ENCODE measurements around the gene CERS6. TPM values are rescaled to one million over a fixed set of nuclear protein-coding genes. Genes with fewer than 3 reads are reported as not detected.

Gene CERS6
- total RNA-seq, 1 donor from 2014 or later = 14.7 TPM

DNA sequence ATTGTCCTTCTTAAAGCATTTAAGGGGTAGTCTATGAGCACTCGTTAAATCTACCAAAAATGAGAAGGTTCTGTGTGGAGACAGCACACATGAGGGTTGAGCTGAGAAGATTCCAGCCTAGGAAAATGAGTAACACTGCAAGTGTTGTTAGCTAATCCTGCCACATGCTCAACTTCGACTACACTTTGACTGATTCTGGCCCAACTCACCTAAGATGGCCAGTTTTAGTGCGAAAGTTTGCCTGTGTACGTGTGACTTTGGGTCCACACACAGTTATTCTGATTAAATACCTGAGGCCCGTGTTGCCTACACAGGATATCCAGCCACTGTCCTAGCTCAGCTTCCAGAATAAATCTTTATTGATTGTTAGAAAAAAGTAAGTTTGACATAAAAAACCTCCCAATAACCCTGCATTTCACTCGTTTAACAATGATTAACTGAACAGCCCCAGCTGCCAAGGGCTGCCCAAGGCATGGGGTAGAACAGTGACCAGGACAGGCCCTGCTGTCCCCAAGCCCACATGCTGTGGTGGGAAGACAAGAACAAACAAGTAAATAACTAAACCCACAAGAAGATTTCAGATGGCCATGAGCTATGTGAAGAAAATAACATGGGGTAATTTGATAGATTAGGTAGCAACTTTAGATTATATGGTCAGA is 14.7 kb upstream of the CERS6 start:
- DNase-seq (ENCODE audit: low spot score) = no peak

DNA sequence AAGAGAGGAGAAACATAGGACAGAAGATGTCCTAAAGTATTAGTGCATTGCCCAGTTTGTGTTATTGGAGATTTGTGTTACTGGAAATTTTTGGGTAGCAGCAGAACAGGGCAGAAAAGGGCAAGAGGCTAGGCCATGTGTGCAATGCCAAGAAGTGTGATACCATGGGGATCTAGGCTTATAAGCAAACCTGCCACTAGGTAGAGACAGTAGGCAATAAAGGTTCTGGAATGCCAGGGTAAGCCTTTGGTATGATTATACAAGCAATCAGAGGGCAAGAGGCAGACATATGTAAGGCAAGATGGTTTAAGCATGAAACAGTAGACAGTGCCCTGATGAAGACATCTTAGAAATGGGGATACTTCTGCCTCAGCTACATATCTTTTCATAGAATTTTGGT is 12.3 kb upstream of the CERS6 start:
- no peak for DNase-seq (ENCODE audit: low spot score)

DNA sequence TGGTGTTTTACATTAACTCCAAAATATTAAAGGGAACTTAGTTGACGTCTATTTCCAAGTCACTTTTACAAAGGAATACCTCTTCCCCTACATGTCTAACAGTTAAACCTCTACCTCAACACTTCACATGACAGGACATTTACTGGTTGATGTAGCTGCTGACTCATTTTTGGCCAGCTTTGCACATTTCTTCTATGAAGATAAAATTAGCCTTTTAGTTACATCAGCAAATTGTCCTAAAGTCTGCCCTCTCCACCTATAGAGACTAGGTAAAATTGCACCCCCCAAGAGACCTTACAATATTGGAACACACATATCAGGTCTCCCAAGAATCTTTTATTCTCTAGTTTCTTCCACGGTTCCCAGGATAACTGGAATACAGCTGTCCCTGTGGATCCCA is 10.1 kb upstream of the CERS6 start:
- DNase-seq (ENCODE audit: low spot score) = no peak

DNA sequence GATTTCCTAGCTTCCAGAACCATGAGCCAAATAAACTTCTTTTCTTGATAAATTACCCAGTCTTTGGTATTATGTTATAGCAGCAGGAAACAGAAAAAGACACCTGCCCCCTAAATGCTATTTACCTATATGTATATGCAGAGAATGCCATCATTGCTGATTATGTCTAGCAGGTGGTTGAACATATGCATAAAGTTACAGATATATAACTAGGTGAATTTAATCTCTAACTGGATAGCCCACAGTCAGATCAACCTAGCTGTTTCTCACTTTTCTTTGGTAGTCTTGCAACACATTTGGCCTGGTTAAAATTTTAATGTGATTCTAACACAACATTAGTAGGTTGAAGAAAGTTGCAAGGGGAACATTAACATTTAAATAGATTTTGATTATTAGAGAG is 7.1 kb upstream of the CERS6 start:
- DNase-seq (ENCODE audit: low spot score) = no peak

DNA sequence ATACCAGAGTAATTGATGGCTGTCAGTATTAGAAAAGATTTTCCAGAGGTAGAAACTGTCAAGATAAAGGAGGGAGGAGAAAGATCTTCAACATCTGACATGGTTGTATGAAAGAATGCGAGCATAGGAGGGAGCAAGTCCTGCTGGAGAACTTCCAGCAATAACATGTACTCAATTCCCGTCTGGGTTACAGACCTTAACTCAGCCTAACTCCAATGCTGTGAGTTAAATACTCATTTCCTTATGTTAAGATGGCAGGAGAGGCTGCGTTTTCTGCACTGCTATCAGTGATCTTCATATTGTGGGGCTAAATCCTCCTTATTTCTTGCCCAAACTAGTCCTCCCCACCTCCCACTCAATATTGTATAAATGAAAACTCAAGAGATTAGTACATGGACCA is 6.7 kb upstream of the CERS6 start:
- DNase-seq (ENCODE audit: low spot score) = no peak

DNA sequence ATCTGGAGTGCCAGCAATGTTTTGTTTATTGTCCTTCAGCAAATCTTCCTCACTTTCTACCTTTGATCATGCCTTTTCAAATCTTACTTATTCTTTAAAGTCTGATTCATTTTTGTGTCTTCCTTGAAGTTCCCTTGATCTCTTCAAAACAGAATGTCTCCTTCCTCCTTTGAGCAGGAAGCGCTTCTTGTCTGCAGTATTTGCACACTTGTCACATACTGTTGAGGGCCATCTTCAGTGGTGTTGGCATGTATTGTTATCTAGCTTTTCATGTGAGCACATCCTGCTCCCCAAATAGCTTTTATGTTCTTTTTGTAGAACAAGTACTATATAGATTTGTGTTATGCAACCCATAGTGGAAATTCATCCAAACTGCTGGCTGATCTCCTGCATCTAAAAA is 5.9 kb upstream of the CERS6 start:
- no peak for DNase-seq (ENCODE audit: low spot score)

DNA sequence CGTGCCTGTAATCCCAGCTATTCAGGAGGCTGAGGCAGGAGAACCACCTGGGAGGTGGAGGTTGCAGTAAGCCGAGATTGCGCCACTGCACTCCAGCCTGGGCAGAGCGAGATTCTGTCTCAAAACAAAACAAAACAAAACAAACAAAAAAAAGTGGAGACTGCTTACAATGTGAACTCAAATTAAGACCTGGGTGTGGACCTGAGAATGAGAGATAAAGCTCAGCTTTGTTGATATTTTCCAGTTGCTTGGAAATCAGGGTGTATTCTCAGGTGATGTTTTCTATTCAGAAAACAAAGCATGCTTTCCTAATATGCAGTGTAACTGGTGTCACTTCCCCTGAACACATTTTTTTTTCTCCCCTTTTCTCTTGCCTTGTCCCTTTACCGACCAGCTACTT is 5.3 kb upstream of the CERS6 start:
- no peak for DNase-seq (ENCODE audit: low spot score)

DNA sequence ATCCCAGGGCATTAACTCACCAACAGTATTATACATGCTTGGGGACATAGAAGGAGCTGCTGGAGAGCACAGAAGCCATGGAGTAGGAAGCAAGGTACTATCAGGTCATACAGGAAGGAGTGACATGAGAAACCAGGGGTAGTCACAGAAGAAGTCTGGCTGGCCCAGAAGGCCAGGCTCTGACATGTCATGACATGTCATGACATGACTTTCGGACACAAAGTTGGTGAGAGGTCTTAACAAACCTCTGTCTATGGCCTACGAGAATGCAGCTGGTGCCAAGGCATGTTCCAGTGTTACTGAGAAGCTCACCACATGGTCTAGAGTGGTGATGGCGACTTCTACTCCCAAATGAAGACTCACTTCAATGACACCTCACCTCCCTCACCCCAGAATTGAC is 3.3 kb upstream of the CERS6 start:
- no peak for DNase-seq (ENCODE audit: low spot score)

DNA sequence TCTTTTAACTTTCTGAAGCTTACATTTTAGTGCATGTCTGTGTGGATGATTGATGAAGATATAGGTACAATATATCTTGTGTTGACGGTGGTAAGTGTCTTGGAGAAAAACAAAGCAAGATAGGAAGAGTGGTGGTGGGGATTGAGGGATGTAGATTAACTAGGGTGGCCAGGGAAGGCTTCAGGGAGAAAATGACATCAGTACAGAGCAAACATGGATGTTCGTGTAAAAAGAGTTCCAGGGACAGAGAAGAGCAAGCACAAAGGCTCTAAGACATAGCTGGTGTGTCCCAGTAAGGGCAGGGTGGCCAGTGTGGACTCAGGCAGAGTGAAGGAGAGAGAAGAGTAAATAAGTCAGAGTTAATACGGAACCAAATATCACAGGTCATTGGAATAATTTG is 2.7 kb upstream of the CERS6 start:
- no peak for DNase-seq (ENCODE audit: low spot score)

DNA sequence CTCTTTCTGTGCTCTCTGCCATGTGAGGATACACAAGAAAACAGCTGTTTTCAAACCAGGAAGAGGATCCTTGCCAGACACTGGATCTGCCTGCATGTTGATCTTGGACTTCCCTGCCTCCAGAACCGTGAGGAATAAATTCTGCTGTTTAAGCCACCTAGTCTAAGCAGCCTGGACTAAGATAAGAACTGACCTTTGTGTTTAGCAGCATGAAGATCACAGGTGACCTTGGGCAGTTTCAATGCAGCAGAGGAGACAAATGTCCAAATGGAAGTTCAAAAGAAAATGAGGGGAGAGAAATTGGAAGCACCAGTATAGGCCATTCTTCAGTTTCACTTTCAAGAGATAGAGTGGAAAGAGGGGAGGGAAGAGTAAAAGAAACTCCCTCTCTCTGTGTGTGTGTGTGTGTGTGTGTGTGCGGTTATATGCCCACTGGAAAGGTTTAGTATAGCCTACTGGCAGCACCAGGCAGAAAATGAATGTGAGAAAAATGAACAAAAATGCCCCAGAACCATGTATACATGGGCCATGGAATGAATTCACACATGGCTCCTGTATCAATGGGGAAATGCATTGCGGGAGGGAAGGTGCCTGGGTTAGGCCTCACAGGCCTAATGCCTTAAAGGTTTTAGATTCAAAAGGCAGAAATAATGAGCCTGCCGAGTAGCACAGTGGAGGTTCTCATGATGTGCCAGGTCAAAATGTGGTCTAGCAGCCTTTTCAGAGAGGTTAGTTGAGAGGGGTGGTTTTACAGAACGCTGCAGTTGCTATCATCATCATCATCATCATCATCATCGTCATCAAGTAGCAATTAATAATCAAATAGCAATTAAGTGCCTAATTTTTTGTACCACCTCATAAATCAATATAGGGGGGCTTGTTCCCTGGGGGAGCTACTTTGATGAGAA is 1.1 kb upstream of the CERS6 start:
- no peak for DNase-seq (ENCODE audit: low spot score)

DNA sequence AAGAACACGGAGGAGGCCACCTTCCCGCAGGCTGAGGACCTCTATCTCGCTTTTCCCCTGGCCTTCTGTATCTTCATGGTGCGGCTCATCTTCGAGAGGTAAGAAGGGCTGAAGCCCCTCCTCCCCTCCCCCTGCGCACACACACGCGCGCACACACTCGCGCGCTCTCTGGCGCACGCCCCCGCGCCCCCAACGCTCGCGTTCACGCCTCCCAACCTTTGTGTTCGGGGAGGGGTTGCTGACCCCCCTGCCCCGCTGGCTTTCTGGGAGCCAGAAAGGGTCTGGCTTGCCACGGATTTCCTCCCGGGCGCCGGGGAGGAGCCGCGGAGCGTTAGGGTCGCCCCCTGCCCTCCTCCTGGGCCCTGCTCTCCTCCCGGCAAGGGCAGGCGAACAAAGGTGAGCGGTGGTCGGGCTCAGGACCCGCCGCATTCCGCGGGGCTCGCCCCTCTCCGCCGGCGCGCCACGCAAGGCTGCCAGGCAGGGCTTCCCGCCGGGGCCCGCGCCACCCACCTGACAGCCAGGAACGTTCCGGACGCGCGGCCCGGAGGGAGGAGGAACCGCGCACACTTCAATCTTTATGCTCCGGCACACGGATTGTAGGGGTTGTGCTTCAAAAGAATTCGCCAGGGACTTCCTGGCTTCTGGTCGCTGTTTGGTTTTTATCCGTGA is 583 bp downstream of the CERS6 start:
- DNase-seq (ENCODE audit: low spot score) = peak; percentile 70

DNA sequence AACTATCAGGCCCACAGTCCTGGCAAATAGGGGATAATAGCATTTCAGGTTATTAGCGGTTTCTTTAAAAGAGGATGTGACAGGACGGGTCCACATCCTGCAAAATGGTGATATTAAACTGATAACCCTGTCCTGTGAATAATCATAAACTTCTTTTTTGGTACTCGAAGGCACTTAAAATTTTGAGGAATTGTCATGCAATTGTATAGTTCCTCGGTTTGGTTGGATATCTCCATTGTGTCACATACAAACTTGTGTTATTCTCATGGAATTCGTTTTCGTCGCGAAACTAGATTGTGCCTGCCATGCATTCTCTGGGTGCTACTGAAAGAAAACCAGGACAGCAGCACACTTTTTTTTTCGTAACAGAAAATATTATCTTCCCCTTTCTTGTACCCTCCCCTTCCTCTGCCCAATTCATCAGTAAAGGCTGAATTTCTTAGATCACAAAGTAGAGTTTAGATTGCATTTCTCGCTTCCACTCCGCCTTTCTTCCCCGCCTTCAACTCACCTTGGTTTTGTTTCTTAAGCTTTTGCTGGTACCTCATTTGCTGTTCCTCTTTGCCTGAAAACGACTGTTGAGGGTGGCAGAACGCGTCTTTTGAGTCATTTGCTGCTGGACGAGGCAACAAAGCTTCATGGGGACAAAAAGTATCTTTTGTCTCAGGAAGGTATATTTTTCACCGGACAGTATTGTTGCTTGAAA is 1.3 kb downstream of the CERS6 start:
- DNase-seq (ENCODE audit: low spot score) = peak; percentile 24

DNA sequence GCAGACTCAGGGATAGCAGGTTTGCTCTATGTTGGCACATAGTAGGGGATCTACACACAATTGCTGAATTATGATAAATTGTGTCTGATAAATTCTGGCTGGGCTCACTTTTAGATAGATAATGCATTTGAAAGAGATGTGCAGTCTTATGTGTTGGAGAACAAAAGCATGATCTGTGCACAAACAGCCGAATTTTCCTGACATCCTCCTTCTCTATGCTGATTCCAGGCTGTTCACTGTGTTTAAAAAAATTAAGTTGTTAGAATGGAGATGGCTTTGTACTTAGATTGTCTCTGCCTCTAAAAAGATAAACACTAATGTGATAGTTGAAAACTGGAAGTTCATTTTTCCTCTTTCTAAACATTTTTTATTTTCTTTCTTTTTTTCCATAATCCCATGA is 2.1 kb downstream of the CERS6 start:
- no peak for DNase-seq (ENCODE audit: low spot score)

DNA sequence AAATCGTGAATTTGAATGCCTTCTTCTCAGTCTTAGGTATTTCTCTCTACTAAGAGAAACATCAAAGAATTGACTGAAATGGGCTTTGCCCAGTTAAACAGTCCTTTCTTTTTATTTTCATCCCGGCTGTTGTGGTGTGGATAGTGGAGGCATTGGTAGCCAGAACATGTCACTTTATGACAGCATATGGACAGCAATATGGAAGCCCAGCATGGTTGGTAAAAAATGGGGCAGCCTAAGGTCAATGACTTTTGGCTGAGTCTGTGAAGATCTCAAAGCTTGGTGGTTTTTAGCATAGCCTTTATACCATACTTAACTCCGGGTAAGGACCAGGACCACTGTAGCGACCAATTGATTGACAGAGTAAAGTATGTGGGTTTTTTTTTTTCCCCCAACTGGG is 3.2 kb downstream of the CERS6 start:
- no peak for DNase-seq (ENCODE audit: low spot score)

DNA sequence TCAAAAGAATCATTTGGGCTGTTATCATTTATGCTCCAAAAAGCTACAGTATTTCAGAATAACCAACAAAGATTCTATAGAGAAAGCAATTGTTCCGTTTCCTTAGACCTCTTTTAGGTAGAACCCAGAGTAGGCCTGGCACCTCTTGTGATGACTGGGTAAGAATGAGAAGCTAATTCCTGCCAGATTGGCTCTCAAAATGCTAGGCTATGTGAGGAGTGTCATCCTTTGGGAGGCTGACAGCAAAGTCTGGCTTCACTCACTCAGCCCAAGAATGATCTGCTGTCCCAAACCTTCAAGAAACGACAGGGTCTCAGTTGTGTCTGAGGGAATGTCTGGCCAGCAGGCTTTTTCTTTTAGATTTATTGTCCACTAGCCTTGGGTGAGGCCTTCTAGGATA is 4.5 kb downstream of the CERS6 start:
- no peak for DNase-seq (ENCODE audit: low spot score)

DNA sequence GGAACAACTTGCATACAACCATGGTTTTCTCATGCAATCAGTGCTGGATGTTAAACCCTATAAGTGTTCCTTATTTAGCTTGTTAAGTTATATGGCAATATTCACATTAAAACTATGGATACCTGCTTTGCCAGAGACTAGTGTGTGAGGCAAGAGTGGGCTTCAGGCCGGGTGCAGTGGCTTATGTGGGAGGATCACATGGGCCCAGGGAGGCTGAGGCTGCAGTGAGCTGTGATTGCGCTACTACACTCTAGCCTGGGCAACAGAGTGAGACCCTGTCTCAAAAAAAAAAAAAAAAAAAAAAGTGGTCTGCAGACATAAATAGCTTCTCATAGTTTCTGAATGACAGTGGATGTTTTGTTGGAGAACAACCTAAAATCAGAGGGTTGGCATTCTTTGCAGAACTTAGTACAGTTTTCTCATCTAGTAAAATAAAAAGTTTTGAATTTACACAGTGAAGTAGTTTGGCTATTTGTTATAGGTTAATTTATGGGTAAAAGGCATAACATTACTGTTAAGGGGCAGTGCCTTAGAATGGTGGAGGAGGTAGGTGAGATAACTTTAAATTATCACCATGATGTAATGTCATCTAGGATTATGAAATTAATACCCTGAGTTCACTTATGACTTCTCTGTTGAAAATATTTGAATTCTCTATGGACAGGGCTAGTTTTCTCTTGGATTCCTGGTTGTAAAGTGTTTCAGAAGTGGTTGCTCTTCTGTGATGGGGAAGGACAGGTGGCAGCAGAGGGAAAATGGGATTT is 5.3 kb downstream of the CERS6 start:
- no peak for DNase-seq (ENCODE audit: low spot score)

DNA sequence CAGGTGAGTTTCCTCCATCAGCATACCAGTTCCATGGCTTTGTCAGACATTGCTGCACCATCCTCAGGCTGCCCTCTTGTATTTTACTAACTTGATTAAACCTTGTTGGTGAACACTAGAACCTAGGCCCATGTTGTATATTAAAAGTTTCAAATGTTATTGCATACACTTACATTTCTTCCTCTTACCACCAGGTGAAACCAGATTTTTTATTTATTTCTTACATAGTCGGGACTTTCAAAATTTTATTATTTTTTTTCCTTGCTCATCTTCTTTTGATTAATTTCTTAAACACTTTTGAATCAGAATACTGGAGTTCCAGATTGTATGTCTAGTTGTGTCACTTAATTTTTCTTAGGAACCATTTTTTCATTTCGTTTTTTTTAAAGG is 5.9 kb downstream of the CERS6 start:
- no peak for DNase-seq (ENCODE audit: low spot score)

DNA sequence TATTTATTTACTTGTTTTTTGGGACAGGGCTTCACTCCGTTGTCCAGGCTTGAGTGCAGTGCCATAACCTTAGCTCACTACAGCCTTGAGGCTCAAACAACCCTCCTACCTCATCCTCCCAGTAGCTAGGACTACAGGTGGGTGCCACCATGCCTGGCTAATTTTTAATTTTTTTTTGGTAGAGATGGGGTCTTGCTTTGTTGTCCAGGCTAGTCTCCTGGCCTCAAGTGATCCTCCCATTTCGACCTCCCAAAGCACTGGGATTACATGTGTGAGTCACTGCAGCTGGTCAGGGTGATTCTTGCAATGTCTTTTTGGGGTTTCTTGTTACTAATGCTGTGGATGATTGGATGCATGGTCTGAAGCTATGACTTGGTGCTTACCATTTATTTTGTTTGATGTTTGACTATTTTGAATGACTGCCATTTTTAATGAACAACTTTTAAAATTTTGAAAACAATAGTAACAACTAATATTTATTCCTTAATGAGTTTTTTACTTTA is 6.5 kb downstream of the CERS6 start:
- no peak for DNase-seq (ENCODE audit: low spot score)

DNA sequence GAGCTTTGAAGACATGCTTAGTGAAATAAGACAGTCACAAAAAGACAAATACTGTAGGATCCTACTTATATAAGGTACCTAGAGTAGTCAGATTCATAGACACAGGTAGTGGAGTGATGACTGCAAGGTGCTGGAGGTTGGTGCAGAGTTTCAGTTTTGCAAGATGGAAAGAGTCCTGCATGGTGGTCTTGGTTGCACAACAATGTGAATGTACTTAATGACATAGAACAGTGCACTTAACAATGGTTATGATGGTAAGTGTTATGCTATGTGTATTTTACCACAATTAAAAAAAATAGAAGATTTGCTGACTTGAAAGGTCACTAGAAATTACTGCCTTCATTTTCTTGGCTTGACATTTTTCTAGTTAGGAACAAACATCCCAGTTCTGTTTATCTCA is 9.5 kb downstream of the CERS6 start:
- peak; percentile 2 for DNase-seq (ENCODE audit: low spot score)

DNA sequence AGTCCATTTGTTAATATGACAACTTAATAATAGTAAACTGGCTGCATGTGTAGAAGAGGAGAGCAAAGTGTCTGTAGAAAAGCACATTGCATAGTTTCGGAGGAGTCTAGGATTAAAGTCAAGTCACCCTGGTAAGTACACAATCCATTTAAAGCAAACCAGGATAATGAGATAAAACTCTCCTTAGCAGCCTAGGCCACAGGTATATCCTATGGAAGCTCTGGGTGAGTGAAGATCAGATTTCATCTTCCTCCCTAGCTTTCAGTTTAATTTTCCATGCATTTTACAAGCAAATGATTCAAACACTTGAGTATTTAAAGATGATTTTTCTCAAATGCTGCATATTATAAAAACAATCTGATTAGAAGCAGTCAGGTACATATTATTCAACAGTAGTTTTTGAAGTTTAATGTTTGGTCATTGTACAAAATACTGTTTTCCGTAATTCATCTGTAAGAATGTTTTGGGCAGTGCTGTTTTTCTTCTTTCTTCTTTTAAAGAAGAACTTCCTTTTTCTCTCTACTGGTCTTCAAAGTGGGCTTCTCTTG is 10.2 kb downstream of the CERS6 start:
- DNase-seq (ENCODE audit: low spot score) = peak; percentile 33
